Measurements from ENCODE around the gene PLA2G3.

- TF ChIP-seq CTCF (IDR thresholded peaks at IDR 0.05; ENCODE audit: borderline replicate concordance, extremely low read depth, low read length, poor library complexity, severe bottlenecking) (no peak), EZH2 (IDR thresholded peaks at IDR 0.05; ENCODE audit: borderline replicate concordance, low read depth, low read length, severe bottlenecking) (no peak)
Observed at GRCh38 chr22:31139066-31139465, 1.2 kb downstream of the PLA2G3 start.

Data from DND-41 (cell line).